Activated T-cell treated with anti-CD3 and anti-CD28 coated beads, Interleukin-2, amount 50 U/mL, for 4 hours (primary cell): ENCODE data around the gene RPS6KA1. TPM values are rescaled to one million over a fixed set of nuclear protein-coding genes. Genes with fewer than 3 reads are reported as not detected.

Source experiments
- ATAC-seq, 2 donors: fragments of 200-7000 bp; cut with Tn5 transposase; one replicate each; pipeline ENCODE4 v1.10.0; 2021
- DNase-seq: peaks from one replicate; pipeline ENCODE4 v3.0.0-alpha.2; 2020
- H3K27me3 Mint-ChIP-seq: one replicate; pipeline ENCODE4 v1.8.0; 2021; ENCODE audit warnings: low read depth, mixed read lengths
- H3K36me3 Mint-ChIP-seq: one replicate; pipeline ENCODE4 v1.8.0; 2022; ENCODE audit warnings: mixed read lengths; ENCODE audit not compliant: insufficient read depth
- H3K4me1 Mint-ChIP-seq: one replicate; pipeline ENCODE4 v1.8.0; 2021; ENCODE audit warnings: low read depth, mixed read lengths
- H3K4me3 Mint-ChIP-seq: one replicate; pipeline ENCODE4 v1.8.0; 2021; ENCODE audit warnings: mild to moderate bottlenecking, moderate library complexity, mixed read lengths
- H3K9me3 Mint-ChIP-seq: one replicate; pipeline ENCODE4 v1.8.0; 2021; ENCODE audit warnings: mixed read lengths
- total RNA-seq, 3 donors: library from RNA; stranded (reverse); gene quantifications; one replicate each; pipeline ENCODE4 v1.2.1, GENCODE V29; 2021

Gene RPS6KA1
- total RNA-seq, 3 donors from 2014 or later, result 131 to 157 (median 134) TPM

DNA sequence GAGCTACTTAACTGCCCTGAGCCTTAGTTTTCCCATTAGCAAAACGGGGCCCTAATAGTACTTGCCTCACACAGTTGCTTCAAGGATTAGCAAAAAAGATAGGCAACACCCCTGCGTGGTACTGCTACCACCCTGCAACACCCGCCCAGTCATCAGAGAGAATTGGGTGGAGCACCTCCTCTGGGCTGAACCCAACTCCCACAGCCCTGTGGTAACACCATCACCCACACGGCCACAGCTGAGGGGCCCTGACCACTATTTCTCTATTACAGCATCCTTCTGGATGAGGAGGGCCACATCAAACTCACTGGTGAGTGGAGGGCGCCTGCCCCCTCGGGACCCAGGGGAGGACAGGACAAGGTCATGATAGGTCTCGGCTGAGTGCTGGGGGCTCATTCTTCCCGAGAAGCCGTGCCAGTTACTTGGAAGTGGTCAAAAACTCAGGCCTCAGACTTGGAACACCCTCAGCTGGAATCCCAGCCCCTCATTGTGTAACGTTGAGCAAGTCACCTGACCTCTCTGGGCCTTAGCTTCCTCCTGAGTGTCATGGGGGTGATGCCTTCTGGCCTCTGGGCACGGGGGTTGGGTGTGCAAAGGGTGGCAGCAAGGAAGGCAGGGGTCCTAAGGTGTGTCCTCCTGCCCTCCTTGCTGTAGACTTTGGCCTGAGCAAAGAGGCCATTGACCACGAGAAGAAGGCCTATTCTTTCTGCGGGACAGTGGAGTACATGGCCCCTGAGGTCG is 24.6 kb downstream of the RPS6KA1 start:
- no peaks in the 10 kb centered on the region for H3K27me3 Mint-ChIP-seq
- DNase-seq, result no peak

DNA sequence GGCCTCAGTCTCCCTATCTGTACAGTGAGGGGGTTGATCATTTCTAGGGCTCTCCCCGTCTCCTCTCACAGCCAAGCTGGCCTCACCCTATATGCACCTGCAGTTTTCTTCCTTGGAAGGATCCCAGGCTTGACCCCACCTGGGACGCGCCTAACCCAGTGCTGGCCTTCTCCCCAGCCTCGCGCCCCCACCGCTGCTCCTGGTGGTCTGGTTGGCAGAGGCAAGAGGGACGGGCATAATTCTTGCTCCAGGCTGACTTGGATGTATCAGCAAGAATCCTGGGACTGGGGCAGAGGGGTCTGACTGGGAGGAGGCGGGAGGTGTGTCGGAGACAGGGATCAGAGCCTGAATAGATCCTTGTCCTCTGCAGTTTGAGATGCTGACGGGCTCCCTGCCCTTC is 25.2 kb downstream of the RPS6KA1 start:
- H3K36me3 Mint-ChIP-seq, result peaks cover 33% of the 10 kb centered on the region
- no peak for DNase-seq
- no peak for ATAC-seq
- H3K4me1 Mint-ChIP-seq, result peaks cover 7% of the 10 kb centered on the region
- no peak overlapping the region for H3K4me3 Mint-ChIP-seq
- H3K27me3 Mint-ChIP-seq, result no peaks in the 10 kb centered on the region
- H3K9me3 Mint-ChIP-seq, result no peaks in the 10 kb centered on the region

More for the DNA sequence above, 24.6 kb downstream of the RPS6KA1 start:
- Mint-ChIP-seq H3K9me3 (no peaks in the 10 kb centered on the region), H3K4me1 (peaks cover 7% of the 10 kb centered on the region), H3K36me3 (peaks cover 33% of the 10 kb centered on the region), H3K4me3 (no peak overlapping the region)
- peak; percentile 32 to 40 for ATAC-seq

DNA sequence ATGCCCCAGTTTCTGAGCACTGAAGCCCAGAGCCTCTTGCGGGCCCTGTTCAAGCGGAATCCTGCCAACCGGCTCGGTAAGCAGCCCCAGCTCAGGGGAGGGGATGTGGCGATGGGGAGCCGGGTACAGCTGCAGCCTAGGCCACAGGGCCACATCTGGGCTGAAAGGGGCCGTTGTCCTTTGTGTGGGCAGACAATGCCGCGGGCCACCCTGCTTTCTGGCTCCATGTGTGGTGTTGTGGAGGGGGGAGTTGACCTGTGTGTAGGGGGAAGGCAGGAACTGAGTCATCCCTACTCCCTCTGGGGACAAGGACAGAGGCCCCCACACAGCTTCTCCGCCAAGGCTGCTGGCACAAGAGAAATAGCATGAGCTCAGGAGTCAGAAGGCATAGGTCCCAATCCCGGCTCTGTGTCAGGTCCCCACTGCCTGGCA is 26.0 kb downstream of the RPS6KA1 start:
- Mint-ChIP-seq H3K36me3 (peaks cover 36% of the 10 kb centered on the region), H3K9me3 (no peaks in the 10 kb centered on the region), H3K4me1 (peaks cover 7% of the 10 kb centered on the region), H3K4me3 (no peak overlapping the region), H3K27me3 (no peaks in the 10 kb centered on the region)
- ATAC-seq (no peak), DNase-seq (no peak)

DNA sequence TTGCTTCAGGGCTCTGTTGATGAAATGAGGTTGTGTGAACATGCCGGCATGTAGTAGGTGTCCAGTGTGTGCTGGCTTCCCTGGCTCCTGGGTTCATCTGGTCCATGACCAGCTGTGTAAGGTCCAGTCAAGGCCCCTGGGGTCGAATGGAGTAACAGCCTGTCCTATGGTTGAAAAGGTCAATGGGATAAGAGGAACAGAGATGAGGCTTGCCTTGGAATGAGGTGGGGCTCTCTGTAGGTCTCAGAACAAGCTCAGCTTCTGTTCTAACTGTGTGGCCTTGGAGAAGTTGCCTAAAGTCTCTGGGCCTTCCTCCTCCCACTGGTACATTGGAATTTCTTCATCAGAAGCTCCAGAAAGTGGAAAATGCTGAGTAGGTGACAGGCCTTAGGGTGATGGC is 26.6 kb downstream of the RPS6KA1 start:
- ATAC-seq (no peak), DNase-seq (no peak)
- Mint-ChIP-seq H3K4me1 (peaks cover 7% of the 10 kb centered on the region), H3K9me3 (no peaks in the 10 kb centered on the region), H3K27me3 (no peaks in the 10 kb centered on the region), H3K4me3 (no peak overlapping the region), H3K36me3 (peaks cover 36% of the 10 kb centered on the region)

DNA sequence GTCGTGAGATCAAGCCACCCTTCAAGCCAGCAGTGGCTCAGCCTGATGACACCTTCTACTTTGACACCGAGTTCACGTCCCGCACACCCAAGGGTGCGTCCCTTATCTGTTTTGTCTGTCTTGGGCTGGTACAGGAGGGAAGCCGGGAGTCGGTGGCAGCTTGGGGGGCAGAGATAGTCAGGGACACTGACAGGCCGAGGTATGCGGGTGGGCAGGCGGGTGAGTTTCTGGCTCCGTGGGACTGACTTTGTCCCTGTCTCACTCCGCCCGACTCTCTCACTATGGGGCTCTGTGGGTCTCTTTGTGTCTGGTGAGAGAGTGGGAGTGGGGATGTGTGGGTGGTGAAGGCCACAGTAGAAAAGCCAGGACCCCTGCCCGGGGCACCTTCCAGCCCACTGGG is 27.4 kb downstream of the RPS6KA1 start:
- H3K36me3 Mint-ChIP-seq, result peaks cover 37% of the 10 kb centered on the region
- H3K9me3 Mint-ChIP-seq, result no peaks in the 10 kb centered on the region
- DNase-seq, result no peak
- ATAC-seq, result no peak
- no peaks in the 10 kb centered on the region for H3K27me3 Mint-ChIP-seq
- H3K4me1 Mint-ChIP-seq, result peaks cover 7% of the 10 kb centered on the region
- no peak overlapping the region for H3K4me3 Mint-ChIP-seq

DNA sequence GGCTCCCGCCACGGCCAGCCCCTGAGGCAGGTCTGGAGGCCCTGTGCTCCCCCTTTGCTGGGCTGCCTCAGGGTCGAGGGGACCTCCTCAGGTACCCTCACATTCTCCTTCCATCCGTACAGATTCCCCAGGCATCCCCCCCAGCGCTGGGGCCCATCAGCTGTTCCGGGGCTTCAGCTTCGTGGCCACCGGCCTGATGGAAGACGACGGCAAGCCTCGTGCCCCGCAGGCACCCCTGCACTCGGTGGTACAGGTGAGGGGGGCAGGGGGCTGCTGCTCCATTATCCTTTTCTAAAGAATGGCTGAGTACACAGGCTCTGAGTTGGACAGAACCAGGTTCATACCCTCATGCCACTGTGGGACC is 29.1 kb downstream of the RPS6KA1 start:
- no peak for DNase-seq
- Mint-ChIP-seq H3K9me3 (no peaks in the 10 kb centered on the region), H3K4me3 (no peak overlapping the region), H3K27me3 (no peaks in the 10 kb centered on the region), H3K36me3 (peaks cover 41% of the 10 kb centered on the region), H3K4me1 (peaks cover 9% of the 10 kb centered on the region)
- no peak for ATAC-seq

DNA sequence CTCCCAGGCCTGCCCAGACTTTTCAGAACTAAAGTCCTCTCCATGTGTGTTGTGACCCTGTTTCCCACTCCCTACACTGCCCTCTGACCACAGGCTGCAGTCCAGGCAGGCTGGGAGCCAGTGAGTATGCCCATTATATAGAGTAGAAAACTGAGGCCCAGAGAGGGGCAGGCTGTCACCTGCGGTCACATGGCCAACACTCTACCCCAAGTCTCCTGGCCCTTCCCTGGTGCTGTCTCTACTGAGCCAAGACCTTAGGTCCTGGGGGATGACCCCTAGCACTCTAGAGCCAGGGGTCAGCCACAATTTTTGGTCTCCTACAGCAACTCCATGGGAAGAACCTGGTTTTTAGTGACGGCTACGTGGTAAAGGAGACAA is 30.8 kb downstream of the RPS6KA1 start:
- H3K4me1 Mint-ChIP-seq, result peaks cover 7% of the 10 kb centered on the region
- H3K36me3 Mint-ChIP-seq, result peaks cover 45% of the 10 kb centered on the region
- H3K9me3 Mint-ChIP-seq, result no peaks in the 10 kb centered on the region
- DNase-seq (no peak), ATAC-seq (no peak)
- no peaks in the 10 kb centered on the region for H3K27me3 Mint-ChIP-seq
- no peak overlapping the region for H3K4me3 Mint-ChIP-seq

DNA sequence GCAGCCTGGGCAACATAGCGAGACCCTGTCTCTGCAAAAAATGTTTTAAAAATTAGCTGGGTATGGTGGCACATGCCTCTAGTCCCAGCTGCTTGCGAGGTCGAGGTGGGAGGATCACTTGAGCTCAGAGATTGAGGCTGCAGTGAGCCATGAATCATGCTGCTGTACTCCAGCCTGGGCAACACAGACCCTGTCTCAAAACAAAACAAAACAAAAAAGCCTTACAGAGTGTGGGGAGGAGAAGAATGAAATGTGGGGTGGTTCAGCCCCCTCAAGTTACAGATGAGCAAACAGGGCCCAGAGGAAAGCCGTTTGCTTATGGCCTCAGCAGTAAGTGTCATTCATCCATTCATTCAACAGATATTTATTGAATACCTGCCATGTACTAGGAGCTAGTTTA is 40.7 kb downstream of the RPS6KA1 start:
- no peak overlapping the region for H3K4me3 Mint-ChIP-seq
- DNase-seq, result no peak
- H3K36me3 Mint-ChIP-seq, result peaks cover 51% of the 10 kb centered on the region
- H3K9me3 Mint-ChIP-seq, result no peaks in the 10 kb centered on the region
- H3K27me3 Mint-ChIP-seq, result no peaks in the 10 kb centered on the region
- peaks cover 12% of the 10 kb centered on the region for H3K4me1 Mint-ChIP-seq
- peak; percentile 57 to 70 for ATAC-seq

DNA sequence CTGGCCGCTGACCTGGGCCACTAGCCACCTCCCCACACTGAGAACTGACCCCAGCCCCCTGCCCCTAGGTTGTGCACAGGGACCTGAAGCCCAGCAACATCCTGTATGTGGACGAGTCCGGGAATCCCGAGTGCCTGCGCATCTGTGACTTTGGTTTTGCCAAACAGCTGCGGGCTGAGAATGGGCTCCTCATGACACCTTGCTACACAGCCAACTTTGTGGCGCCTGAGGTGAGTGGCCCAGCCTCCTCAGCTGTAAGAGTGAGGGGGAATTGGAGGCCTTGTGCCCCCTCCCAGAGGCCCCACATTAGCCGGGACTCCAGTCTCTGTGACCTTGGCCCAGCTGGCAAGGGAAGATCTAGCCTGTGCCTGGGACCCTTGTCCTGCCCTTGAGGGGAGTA is 41.8 kb downstream of the RPS6KA1 start:
- no peaks in the 10 kb centered on the region for H3K9me3 Mint-ChIP-seq
- H3K36me3 Mint-ChIP-seq, result peaks cover 55% of the 10 kb centered on the region
- no peak for ATAC-seq
- no peak for DNase-seq
- no peaks in the 10 kb centered on the region for H3K27me3 Mint-ChIP-seq
- peaks cover 14% of the 10 kb centered on the region for H3K4me1 Mint-ChIP-seq
- H3K4me3 Mint-ChIP-seq, result no peak overlapping the region

DNA sequence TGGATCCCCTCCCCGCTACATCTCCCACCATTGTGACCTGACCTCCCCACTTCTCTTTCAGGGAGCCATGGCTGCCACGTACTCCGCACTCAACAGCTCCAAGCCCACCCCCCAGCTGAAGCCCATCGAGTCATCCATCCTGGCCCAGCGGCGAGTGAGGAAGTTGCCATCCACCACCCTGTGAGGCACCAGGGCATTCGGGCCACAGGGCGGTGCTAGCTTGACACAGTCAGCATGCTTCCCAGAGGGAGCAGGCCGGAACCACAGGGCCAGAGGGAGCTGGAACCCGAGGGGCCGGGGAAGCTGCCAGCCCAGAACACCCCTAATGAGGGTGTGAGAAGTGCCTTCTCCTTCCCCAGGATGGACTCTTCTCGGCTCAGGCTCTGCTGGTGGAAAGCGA is 44.5 kb downstream of the RPS6KA1 start:
- ATAC-seq (no peak), DNase-seq (no peak)
- Mint-ChIP-seq H3K9me3 (no peaks in the 10 kb centered on the region), H3K4me3 (no peak overlapping the region), H3K4me1 (peaks cover 27% of the 10 kb centered on the region), H3K36me3 (peaks cover 45% of the 10 kb centered on the region), H3K27me3 (no peaks in the 10 kb centered on the region)

DNA sequence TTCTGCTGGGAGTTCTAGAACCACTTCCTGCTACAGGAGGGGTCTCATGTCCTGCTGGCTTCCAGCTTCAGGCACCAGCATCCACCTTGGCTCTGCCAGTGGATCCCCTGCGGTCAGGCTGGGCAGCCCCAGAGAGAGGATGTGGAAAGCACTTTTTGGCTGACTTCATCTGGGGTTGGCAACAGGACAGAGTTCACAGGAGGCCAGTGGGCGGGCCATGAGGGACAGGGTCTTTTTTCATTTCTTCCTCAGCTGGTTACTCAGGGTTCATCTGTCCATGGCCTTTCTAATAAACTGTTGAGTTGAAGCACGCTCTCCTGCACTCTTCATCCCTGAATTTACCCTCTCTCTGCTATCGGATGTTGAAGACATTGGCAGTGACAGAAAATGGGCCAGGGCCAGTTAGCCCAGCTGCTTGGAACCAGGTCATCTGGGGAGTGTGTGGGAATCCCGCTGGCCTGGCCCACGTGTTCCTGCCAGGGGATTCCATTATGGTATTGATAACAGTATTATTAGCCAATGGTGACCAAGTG is 45.2 kb downstream of the RPS6KA1 start:
- H3K27me3 Mint-ChIP-seq, result no peaks in the 10 kb centered on the region
- H3K9me3 Mint-ChIP-seq, result no peaks in the 10 kb centered on the region
- no peak overlapping the region for H3K4me3 Mint-ChIP-seq
- DNase-seq, result no peak
- no peak for ATAC-seq
- H3K36me3 Mint-ChIP-seq, result peaks cover 37% of the 10 kb centered on the region
- H3K4me1 Mint-ChIP-seq, result peaks cover 32% of the 10 kb centered on the region

DNA sequence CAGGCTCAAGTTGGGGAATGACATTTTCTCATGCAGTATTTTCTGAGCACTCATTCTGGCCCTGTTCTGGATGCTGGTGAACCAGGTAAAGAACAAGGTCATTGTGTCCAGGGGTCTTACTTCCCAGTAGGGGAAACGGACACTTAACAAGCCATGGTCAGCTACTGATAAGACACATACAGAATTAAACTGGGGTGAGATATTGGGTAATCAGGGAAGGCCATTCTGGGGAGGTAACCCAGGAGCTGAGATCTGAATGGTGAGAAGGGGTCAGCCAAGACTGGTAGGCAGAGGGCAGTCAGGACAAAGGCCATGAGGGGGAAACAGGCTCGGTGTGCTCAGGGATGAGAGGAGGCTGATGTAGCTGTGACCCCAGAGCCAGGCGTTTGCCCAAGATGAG is 45.8 kb downstream of the RPS6KA1 start:
- no peak for DNase-seq
- Mint-ChIP-seq H3K36me3 (peaks cover 32% of the 10 kb centered on the region), H3K9me3 (no peaks in the 10 kb centered on the region), H3K4me3 (no peak overlapping the region), H3K27me3 (no peaks in the 10 kb centered on the region), H3K4me1 (peaks cover 30% of the 10 kb centered on the region)
- no peak for ATAC-seq

DNA sequence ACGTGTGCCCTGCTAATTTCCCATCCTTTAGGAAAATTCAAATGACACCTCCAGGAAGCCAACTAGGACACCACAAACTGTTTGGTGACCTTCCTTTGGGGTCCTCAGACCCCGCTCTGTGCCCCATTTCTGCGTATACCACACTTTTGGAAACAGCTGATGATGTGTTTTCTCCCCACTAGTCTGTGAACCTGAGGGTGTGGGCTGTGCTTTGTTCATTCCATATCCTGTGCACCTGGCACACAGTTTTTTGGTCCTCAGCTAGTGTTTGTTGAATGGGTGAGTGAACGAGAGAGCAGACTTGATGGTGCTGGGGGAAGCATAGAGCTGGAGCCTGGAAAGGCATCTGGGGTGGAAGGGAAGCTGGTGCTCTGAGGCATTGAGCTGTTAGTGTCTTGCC is 48.6 kb downstream of the RPS6KA1 start:
- Mint-ChIP-seq H3K9me3 (no peaks in the 10 kb centered on the region), H3K4me1 (peaks cover 46% of the 10 kb centered on the region), H3K27me3 (no peaks in the 10 kb centered on the region), H3K36me3 (peaks cover 16% of the 10 kb centered on the region), H3K4me3 (no peak overlapping the region)
- DNase-seq (no peak), ATAC-seq (no peak)

DNA sequence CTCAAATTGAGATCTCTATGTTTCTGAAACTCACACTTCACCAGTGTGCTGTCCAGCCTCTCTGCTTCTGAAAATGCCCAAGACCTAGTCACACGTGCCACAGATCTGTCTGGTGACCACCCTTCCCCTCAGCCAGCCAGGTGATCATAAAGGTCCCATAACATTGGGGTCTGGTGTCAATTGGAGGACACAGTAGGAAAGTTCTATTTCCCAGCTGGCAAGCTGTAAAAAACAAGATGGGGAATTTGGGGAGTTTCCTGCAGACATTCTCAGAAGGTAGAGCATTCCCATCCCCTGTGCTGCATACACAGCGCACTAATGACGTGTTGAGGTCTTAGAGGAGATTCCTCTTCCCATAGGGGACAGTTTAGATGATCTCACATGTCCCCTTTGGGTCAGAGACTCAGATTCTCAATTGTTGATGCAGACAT is 50.1 kb downstream of the RPS6KA1 start:
- Mint-ChIP-seq H3K9me3 (no peaks in the 10 kb centered on the region), H3K4me3 (peak overlapping the region; percentile 22), H3K4me1 (peaks cover 54% of the 10 kb centered on the region), H3K36me3 (peaks cover 13% of the 10 kb centered on the region), H3K27me3 (no peaks in the 10 kb centered on the region)
- DNase-seq (no peak), ATAC-seq (no peak)

DNA sequence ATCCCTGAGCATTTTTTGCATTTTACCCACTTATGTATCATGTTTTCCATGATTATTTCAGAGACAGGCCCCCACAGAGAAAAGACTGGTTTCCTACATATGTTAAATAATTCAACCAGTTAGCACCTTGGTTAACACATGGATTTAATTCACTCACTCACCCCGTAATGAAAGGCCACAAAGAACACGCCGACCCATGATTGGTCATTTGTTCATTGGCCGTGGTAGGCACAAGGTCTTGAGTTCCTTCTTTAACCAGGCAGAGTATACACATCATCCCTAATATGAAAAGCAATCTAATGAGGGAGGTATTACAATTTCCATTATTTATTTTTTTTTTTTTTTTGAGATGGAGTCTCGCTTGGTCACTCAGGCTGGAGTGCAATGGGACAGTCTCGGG is 50.6 kb downstream of the RPS6KA1 start:
- H3K9me3 Mint-ChIP-seq, result no peaks in the 10 kb centered on the region
- ATAC-seq (no peak), DNase-seq (no peak)
- H3K27me3 Mint-ChIP-seq, result no peaks in the 10 kb centered on the region
- peak overlapping the region; percentile 22 for H3K4me3 Mint-ChIP-seq
- H3K4me1 Mint-ChIP-seq, result peaks cover 54% of the 10 kb centered on the region
- peaks cover 8% of the 10 kb centered on the region for H3K36me3 Mint-ChIP-seq
